ENCODE data around the gene CNNM3.
"Not testable (repeated sequence)": the region's sequence is repeated elsewhere in the genome, so short reads cannot be mapped to it uniquely, and the experiment has no call there.

CNNM3 gene

DNA sequence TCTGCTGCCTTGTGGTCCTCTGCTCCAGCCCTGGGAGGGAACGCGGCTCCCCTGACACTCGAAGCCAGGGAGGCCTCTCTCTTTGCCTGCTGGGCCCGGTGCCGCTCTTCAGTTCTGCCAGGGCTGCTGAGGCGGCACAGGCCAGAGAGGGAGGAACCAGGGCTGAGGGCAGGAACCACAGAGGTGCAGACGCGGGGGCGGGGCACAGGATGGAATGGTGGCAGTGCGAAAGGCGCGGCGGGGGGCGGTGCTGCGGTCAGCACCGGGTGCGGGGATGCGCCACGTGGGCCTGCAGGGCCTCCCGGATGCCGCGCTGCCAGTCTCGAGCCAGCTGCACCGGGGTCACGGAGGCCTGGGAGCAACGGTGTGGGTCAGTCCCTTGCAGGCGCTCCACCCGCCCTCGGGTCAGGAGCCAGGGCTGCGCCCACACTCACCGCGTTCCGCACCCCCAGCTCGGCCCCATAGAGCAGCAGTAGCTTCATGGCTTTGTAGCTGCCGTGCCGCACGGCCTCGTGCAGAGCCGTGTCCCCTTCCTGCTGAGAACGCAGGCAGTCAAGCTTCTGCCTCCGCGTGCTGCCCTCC lies 23.3 kb downstream of the CNNM3 start:
- DNase-seq (ENCODE audit: low read depth, low spot score), result peak; percentile 46

DNA sequence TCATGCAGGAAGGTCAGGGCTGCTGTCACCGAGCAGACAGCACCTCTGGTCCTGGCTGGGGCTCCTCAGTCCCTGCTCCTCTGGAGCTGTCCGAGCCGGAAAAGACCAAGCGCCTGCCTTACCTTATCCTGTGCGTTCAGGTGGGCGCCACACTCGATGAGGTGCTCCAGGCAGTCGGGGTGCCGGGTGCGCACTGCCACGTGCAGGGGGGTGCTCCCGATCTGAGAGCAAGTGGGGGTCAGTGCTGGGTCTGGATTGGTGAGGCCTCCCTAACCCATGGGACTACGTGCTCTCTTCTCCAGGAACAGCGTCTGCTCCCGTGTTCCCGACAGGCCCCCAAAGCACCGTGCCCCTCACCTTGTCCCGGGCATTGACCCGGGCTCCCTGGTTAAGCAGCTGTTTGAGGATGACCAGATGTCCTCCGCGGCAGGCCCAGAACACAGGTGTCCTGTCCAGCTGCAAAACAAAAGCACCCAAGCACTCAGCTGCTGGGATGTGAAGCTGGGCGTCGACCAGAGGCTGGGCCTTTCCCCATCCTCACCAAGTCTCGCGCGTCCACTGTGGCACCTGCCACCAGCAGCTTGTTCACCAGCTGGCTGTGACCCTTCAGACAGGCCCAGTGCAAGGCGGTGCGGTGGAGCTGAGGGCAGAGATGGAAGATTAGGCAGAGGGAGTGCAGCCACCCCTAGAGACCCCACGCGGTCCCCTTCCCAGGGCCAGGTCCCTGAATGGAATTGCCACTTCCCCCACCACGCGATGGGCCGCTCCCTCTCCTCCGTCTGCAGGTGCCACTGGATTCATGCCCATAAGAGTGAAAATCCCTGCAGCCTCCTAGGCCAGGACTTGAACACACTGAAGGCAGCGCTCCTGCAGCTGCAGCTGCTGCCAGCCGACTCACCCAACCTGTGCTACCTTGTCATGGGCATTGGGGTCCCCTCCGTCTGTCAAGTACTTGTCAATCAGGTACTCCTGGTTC lies 24.1 kb downstream of the CNNM3 start:
- no peak for DNase-seq (ENCODE audit: low read depth, low spot score)

DNA sequence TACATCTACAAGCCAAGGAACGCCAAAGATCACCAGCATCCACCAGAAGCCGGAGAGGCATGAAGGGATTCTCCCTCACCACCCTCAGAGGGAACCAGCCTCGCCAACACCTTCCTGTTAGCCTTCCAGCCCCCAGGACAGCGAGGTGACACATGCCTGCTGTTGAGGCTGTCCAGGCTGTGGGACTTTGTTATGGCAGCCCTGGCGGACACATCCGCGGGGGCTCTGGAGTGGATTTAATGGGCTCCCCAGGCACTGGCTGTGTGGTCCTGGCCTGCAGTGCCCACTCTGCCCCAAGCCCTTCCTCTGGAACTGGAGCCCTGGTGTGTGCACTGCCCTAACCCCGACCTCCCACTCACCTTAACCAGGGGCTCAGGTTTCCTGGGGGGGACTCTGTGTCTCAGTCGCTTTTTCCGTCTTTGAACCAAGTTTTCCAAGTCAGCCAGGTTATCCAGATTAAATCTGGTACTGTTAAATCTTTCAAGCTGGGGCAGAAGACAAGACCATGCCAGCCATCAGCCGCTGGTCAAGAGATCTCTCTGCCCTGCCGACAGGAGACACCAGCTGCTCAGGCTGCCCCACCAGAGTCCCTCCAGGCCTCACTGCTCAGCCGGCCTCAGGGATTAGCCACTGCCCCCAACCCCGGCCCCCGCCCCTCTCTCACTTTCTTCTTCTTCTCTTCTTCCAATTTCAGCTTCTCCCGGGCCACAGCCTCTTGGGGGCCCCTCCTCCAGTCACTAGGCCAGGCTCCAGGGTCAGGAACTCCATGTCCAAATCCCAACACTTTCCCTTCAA lies 25.8 kb downstream of the CNNM3 start:
- no peak for DNase-seq (ENCODE audit: low read depth, low spot score)

DNA sequence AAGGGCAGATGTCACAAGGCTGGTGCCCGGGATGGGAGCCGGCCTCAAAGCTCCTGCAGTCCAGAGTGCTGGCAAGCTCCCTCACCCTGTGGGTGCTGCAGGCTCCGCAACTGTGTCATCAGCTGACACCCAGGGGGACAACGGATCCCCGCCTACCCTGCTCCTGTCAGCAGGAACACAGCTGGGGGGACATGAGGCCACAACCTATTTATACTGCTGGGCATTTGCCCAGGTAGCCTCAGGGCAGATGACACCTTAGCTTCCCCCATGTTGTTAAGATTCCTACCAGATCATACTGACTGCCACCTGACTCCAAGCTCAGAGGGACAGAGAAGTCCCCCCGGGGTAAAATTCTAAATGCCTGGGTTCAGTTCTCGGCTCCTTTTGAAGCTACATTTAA lies 26.5 kb downstream of the CNNM3 start:
- no peak for DNase-seq (ENCODE audit: low read depth, low spot score)

DNA sequence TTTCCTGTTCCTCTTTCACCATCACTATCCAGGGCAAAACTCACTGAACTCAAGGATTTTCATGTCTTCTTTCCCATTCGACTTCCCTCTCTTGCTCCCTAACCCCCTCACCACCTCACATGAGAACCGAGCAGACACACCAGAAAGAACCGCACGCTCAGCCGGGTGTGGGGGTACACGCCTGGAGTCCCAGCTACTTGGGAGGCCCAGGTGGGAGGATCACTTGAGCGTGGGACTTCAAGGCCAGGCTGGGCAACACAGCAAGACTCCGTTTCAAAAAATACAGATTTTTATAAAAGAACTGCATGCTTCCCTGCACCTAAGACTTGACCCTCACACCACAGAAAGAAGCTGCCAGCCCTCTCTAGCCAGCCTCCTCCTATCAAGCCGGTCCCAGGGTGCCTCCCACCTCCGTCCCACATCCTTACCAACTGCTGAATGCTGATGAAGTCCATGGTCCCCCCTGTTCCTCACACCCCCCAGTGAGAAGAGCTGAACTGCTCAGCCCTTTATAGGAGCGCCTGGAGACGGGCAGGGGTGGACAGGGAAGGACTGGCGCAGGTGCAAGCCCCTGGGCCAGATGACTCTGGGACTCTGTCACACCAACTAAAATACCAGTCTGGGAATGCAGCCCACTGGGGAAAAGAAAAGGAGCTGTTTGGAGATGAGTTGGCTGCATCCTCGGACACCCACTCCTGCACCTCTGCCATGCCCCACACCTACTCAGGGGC lies 27.6 kb downstream of the CNNM3 start, which contains the start of gene ANKRD23:
ANKRD23 (minus strand) TSS at position 484 of the 731 bp plus-strand sequence; CDS start at position 455, 29 bp downstream.
- DNase-seq (ENCODE audit: low read depth, low spot score), result no peak

DNA sequence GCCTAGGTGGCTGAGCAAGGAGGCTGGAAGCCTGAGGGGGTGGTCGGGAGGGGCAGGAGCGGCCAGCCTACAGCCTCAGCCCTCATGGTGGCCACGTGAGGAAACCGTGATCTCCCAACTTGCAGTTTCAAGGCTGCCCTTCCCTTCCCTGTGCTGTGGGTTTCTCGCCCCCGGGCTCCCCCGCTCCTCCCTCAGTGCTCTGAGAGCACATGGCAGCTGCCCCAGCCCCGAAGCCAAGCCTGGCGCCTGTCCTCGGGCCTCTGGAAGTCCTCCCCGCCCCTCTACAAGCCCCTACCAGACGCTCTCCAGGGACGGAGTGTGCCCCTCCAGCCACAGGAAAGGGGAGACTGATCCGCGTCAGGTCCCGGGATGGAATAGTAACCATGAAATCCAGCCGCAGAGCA lies 28.3 kb downstream of the CNNM3 start:
- no peak for DNase-seq (ENCODE audit: low read depth, low spot score)

DNA sequence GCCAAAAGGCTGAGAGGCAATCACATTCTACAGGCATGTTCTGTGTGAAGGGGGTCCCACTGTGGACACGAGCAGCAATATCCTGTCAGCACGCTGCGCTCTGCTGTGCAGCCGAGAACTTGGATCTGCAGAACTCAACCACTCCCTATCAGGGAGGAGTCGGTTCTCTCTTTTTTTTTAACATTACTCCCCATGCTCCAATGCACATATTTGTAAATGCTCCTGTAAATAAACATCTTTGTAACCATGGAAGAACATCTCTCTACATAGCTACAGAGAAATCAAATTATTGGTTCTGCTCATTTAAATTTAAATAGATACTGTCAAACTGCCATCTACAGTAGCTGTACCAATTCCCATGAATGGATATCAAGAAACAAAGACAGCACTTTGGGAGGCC lies 30.8 kb downstream of the CNNM3 start:
- DNase-seq (ENCODE audit: low read depth, low spot score), result no peak

DNA sequence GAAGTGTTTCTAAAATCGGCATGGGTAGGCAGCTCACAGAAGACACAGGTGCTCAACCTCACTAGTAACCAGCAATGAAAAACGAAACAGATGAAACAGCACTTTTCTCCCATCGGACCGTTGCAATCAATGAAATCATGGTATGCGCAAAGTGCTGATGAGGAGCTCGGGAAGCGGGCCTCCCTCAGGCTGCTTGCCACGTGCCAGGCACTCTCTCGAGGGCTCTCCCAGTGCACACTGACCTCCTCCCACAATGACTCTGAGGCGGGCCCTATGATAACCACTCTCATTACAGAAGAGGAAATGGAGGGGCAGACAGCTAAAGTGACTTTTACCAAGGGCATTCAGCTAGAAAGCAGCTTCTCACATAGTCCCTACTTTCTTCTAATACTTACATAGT lies 31.5 kb downstream of the CNNM3 start:
- no peak for DNase-seq (ENCODE audit: low read depth, low spot score)

DNA sequence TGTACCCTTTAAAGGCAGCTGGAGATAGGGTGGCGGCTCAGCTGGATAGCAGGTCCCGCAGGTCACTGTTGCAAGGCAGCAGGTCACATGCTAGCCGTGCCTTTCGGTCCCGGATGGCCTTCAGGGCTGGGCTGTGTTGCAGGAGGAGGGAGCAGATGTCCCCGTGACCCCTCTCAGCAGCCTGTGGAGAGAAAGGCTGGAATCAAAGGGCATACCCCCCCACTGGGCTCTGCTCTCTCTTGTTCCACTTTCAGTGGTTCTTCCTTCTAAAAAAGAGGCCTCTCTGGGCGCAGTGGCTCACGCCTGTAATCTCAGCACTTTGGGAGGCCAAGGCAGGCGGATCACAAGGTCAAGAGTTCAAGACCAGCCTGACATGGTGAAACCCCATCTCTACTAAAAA lies 32.2 kb downstream of the CNNM3 start:
- DNase-seq (ENCODE audit: low read depth, low spot score), result no peak

DNA sequence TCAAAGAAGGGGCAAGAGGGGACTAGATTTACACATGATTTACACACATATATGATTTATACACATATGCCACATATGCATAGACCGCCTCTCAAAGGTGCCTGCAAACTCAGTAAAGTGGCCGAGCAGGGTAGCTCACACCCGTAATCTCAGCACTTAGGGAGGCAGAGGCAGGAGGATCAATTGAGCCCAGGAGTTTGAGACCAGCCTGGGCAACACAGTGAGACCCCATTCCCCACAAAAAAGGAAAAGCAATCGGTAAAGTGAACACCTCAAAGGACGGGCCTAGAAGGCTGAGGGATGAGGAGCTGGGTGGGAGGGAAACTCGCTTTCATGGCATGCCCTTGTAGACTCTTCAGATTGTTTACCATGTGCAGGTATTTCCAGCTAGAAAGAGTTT lies 36.6 kb downstream of the CNNM3 start:
- DNase-seq (ENCODE audit: low read depth, low spot score), result no peak

DNA sequence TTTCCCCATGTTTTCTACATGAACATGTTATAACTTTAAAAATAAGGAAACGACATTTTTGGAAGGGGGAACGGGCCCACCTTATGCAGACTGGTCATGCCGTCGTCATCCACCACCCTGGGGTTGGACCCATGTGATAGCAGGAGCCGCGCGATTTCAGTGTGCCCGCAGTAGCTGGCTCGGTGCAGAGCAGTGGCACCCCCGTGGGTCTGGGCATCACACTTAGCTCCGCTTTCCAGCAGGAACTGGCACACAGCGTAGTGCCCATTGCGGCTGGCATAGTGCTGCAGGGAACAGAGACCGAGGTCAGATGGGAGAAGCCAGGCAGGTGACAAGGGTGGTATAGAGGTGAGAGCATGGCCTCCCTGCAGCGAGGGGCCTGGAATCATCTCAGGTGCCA lies 37.3 kb downstream of the CNNM3 start:
- DNase-seq (ENCODE audit: low read depth, low spot score), result no peak

DNA sequence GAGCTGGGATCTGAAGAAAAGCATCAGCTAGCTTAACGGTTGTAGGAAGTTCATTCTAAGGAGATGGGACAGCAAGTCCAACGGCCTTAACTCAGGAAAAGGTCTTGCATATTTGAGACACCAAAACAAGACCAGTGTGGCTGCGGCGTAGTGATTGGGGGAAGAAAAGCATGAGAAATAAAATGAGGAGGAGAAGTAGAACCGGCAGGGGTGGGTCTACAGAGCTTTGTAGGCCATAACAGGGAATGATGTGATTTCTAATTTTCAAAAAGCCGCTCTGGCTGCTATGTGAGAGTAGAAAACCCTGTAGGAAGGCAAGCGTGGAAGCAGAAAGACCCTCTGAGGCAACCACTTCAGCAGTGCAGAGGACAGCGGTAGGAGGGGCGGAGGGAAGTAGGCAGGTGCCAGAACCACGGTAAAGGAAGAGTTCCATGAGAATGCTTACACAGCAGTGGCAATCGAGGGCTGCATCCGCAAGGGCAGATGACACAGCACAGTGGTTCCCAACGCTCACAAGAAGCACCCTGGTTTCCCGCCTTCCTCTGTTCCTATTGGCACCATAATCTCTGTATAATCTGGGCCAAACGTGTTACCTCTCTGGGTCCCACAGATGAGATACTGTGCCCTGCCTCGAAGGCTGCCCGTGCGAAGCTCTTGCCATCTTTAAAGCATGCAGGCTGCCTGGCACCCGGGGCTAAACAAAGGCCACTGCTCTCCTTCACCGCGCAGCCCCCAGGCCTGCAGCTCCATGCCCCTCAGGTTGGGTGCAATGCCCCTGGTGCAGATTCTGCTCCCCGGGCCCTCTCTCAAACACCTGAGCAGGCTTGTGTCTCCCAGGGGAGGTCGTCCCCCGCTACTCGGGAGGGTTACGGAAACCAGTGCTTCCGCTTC lies 41.0 kb downstream of the CNNM3 start:
- no peak for DNase-seq (ENCODE audit: low read depth, low spot score)

DNA sequence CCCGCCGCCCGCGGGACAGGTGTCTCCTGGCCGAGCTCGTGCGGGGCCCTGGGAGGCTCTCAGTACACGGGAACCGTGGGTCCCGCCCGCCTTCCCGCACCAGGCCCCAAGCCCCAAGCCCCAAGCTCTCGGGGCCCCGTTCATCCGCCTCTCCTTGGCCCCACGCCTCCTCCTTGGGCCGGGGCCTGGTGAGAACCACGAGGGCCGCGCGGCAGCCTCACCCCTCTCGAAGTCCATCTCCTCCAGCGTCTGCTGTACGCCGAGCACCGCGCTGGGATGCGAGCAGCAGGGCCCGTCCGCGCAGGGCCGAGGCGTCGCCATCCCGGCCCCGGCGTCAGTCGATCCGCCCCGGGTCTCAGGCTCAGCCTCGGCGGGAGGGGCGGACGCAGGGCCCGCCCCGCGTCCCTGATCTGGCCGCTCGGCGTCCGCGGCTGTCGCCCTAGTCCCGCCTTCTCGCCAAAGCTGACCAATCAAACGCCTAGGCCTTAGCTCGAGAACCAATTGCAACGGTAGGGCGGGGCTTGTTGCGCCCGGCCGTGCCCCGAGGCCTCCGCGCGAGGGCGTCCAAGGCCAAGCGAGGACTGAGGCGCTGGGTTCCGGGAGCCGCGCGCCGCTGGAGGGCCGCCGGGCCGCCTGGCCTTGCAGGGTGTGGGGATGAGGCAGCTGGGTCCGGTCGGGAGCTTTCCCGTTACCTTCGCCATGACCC lies 41.8 kb downstream of the CNNM3 start, which contains the start of gene ANKRD39:
ANKRD39 (minus strand) TSS at position 350 of the 706 bp plus-strand sequence; CDS start at position 321, 29 bp downstream.
- peak; percentile 97 for DNase-seq (ENCODE audit: low read depth, low spot score)

DNA sequence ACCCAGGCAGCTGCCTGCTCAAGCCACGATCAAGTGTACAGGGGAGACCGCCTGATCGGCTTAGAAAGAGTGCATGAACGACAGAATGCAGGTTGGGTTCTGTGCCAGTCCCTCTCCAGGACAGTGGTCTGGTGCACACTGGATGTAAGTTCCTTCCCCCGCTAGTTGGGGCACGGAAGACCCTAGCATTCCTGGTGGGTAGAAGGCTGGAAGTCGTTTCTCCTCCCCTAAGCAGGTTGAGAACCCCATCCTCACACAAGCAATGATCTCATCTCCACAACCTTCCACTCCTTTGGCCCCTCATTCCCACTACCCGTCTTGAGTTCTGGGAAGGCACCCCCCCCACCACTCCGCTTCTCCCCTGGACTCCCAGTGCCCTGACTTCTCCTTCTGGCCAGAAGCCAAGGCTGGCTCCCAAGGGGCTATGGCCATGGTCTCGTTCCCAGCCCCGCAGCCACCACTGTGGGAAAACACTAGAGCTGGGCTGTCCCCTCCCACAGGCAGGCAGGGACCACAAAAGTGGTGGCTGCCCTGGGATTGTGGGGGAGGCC lies 43.1 kb downstream of the CNNM3 start:
- DNase-seq (ENCODE audit: low read depth, low spot score), result no peak

DNA sequence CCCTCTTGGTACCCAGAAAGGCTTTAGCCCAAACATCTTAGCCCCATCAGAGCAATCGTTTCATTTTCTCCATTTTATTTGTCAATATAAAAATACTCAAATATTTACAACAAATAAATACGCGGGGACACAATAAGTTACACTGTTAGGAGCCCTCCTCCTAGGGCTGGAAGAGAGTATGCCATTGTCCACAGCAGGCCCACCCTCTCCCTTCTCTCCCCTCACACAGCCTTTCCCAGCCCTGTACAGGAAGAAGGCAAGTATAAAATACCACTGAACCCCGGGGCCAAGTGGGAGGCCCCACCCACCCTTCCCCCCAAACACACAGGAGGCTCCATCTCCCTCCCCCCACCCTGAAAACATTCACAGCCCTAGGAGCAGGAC lies 43.6 kb downstream of the CNNM3 start:
- DNase-seq (ENCODE audit: low read depth, low spot score), result no peak

DNA sequence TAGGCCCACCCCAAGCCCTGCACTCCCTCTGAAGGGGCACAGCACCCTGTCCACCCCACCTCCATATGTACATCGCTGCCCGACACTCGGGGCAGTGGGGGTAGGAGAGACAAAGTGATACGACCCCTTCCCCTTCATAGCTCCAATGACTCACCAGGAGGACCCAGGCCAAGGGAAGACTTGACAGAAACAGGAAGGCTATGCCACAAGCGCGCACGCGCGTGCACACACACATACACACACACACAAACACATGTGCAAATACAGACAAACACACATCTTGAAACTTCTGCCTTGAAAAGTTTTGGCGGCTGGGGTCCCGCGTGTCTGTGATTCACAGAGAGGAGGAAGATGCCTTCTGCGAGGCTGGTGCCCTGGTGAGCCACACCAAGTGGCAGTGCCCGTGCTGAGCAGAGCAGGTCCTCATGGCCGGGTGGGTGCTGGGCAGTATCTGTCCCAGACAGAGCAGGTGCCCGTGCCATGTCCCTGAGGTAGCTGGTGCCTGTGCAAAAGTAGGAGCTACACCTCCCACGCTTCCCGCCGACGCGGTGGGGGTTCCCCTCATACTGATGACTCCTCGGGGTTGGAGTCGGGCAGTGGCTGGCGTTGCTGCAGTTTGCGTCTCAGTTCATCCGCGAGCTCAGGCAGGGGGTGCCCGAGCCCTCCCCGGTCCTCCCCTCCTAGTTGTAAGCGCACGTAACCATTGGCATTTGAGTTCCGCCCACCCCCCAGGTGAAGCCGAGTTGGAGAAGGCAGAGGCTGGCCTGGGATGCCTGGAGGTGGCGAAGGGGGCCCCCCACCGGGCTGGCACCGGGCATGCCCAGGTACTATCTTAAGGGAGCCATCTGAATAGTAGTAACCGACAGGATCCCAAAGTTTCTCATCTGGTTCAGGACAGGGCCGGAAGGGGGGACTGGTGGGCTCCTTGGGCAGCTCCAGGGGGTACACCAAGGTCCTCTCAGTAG lies 44.3 kb downstream of the CNNM3 start:
- DNase-seq (ENCODE audit: low read depth, low spot score), result no peak

DNA sequence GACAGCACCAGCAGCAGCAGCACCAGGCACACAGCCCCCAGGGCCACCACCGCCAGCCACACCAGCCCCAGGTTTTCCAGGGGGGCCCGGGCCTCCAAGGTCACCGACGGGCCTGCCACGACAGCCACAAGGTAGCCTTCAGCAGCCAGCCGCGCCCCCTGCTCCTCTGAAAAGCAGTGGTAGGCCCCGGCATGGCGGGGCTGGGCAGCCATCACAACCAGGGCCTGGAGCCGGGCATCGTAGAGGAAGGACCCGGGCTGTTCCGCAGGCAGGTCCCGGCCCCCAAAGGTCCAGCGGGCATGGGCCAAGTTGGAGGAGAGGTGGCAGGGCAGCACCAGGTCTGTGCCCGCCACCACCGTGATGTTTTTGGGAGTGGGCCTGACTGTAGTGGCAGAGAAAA lies 45.0 kb downstream of the CNNM3 start:
- no peak for DNase-seq (ENCODE audit: low read depth, low spot score)

DNA sequence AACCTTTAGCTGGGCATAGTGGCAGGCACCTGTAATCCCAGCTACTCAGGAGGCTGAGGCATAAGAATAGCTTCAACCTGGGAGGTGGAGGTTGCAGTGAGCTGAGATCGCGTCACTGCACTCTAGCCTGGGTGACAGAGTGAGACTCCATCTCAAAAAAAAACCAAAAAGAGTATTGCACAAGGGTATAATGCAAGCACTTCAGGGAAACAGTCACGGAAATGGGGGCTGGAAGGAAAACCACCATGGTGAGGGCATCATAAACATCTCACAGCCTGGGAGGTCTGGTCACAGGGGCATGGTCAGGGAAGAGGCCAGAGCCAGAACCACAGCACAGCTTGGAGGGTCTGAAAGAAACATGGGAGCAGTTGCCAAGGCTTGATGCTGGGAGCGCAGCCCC lies 47.0 kb downstream of the CNNM3 start:
- DNase-seq (ENCODE audit: low read depth, low spot score), result not testable (repeated sequence)

All from activated naive CD8-positive, alpha-beta T cell treated with anti-CD3 and anti-CD28 coated beads, Interleukin-2, amount 50 U/mL, for 16 hours (primary cell).